GM12878 (cell line): ENCODE data around the gene ANO7. TPM values are rescaled to one million over a fixed set of nuclear protein-coding genes. Genes with fewer than 3 reads are reported as not detected.

Source experiments
- ATAC-seq: fragments of 200-7000 bp; cut with Tn5 transposase; 3 replicates; pipeline ENCODE4 v1.9.1; 2020; ENCODE audit warnings: mild to moderate bottlenecking, moderate library complexity
- BruUV-seq: library from RNA; stranded (reverse); fragments of 400-500 nt; replicated peaks from 2 replicates; lab custom pipeline; 2021; lab: Mats Ljungman, UMichigan
- CTCF ChIA-PET: fragments of 300-600 bp; sonication (Branson Sonifier 250); formaldehyde crosslinking; extraction: SDS; loops from one replicate; lab custom pipeline; 2021; ENCODE audit warnings: inconsistent platforms; lab: Yijun Ruan, JAX
- POLR2A ChIA-PET: fragments of 350-600 bp; formaldehyde crosslinking; extraction: SDS; loops from one replicate; lab custom pipeline; 2021; ENCODE audit warnings: inconsistent platforms; lab: Charles Lee
- RAD21 ChIA-PET: fragments of 300-600 bp; sonication (Branson Sonifier 250); formaldehyde crosslinking; loops from one replicate; lab custom pipeline; 2023; ENCODE audit warnings: antibody characterized with exemption; ENCODE audit not compliant: unreplicated experiment; lab: Charles Lee
- SMC1A ChIA-PET: fragments of 300-600 bp; sonication (Branson Sonifier 250); formaldehyde crosslinking; loops from one replicate; lab custom pipeline; 2023; ENCODE audit not compliant: unreplicated experiment, uncharacterized antibody; lab: Charles Lee
- DNase-seq: peaks from one replicate; pipeline ENCODE4 v3.0.0-alpha.2; 2011; ENCODE audit warnings: low read depth, low spot score
- FAIRE-seq: peaks from 3 replicates; lab custom pipeline; 2011; peaks lifted over from hg19 to GRCh38; lab: Jason Lieb, UNC
- H2AFZ ChIP-seq: 2 replicates; pipeline ENCODE4 v1.6.0; 2011; ENCODE audit warnings: low read depth, low read length, control low read depth; ENCODE audit not compliant: control insufficient read depth
- H3K27ac ChIP-seq: 2 replicates; pipeline ENCODE4 v1.5.1; 2011; ENCODE audit warnings: control low read depth; ENCODE audit not compliant: control insufficient read depth, insufficient read depth
- H3K27me3 ChIP-seq, 2 experiments: replicated peaks in 1 of 2; 2 replicates each; pipeline versions ENCODE4 v1.6.0 to v1.6.1; 2011; ENCODE audit warnings: low read length in 1 of 2; ENCODE audit not compliant: control insufficient read depth in 2 of 2, insufficient read depth in 2 of 2
- H3K36me3 ChIP-seq, 2 experiments: 2 replicates each; pipeline ENCODE4 v1.5.1; 2011; ENCODE audit warnings: low read length in 1 of 2; ENCODE audit not compliant: control insufficient read depth in 2 of 2, insufficient read depth in 2 of 2
- H3K4me1 ChIP-seq: 2 replicates; pipeline ENCODE4 v1.6.1; 2011; ENCODE audit warnings: mild to moderate bottlenecking, low read length, moderate library complexity, mixed read lengths; ENCODE audit not compliant: control insufficient read depth, insufficient read depth
- H3K4me2 ChIP-seq: 2 replicates; pipeline ENCODE4 v1.6.0; 2011; ENCODE audit warnings: control low read depth; ENCODE audit not compliant: control insufficient read depth, insufficient read depth
- H3K4me3 ChIP-seq: fragments of 200-600 bp; sonication (generic); 2 replicates; pipeline ENCODE4 v1.5.1; 2016
- H3K79me2 ChIP-seq: 2 replicates; pipeline ENCODE4 v1.6.0; 2011; ENCODE audit warnings: low read length; ENCODE audit not compliant: control insufficient read depth, insufficient read depth
- H3K9ac ChIP-seq: 2 replicates; pipeline ENCODE4 v1.8.0; 2011; ENCODE audit warnings: low read length, control low read depth, mixed read lengths; ENCODE audit not compliant: control insufficient read depth, insufficient read depth
- H3K9me3 ChIP-seq: replicated peaks from 3 replicates; pipeline ENCODE4 v1.5.1; 2011; ENCODE audit warnings: mild to moderate bottlenecking, low read length; ENCODE audit not compliant: control insufficient read depth, insufficient read depth
- H4K20me1 ChIP-seq: 2 replicates; pipeline ENCODE4 v1.6.0; 2011; ENCODE audit not compliant: control insufficient read depth, insufficient read depth
- CBFB ChIP-seq: IDR thresholded peaks from 2 replicates; pipeline ENCODE4 v1.6.1; 2016; ENCODE audit warnings: antibody characterized with exemption, low read depth
- GATAD2B ChIP-seq: fragments of 450-650 bp; conservative IDR thresholded peaks from 2 replicates; pipeline ENCODE4 v1.6.1; 2017; ENCODE audit warnings: low read depth, mild to moderate bottlenecking, moderate library complexity
- HSF1 ChIP-seq: fragments of 150-350 bp; IDR thresholded peaks from 2 replicates; pipeline ENCODE4 v1.6.1; 2014; ENCODE audit warnings: mild to moderate bottlenecking, low read depth, low read length
- MAX ChIP-seq: IDR thresholded peaks from 2 replicates; pipeline ENCODE4 v1.6.1; 2012; ENCODE audit warnings: low read depth, low read length, improper control_type of control experiment
- SIN3A ChIP-seq: IDR thresholded peaks from 2 replicates; pipeline ENCODE4 v1.6.1; 2012; ENCODE audit warnings: low read depth, low read length, improper control_type of control experiment
- TCF12 ChIP-seq: IDR thresholded peaks from 2 replicates; pipeline ENCODE4 v1.6.1; 2011; ENCODE audit warnings: low read depth, mild to moderate bottlenecking, low read length
- WGBS: methylation state at CpG from one replicate; pipeline ENCODE4 v1.1.6; 2016; ENCODE audit warnings: low lambda C conversion rate; ENCODE audit not compliant: insufficient replicate concordance, insufficient coverage; ENCODE audit errors: missing lambda C conversion rate; 5-methylcytosine and 5-hydroxymethylcytosine counted together
- in situ Hi-C: fragments of 300-500 bp; cut with MboI; formaldehyde crosslinking; loops from 9 replicates; pipeline ENCODE4 v1.14.3; 2018; ENCODE audit warnings: mixed read lengths
- intact Hi-C: fragments of 100-400 bp; cut with micrococcal nuclease; formaldehyde crosslinking; loops from one replicate; pipeline ENCODE4 v1.14.2; 2022; ENCODE audit not compliant: unreplicated experiment
- polyA plus RNA-seq, 11 experiments: library from polyadenylated mRNA; depleted of rRNA in 4 of 11; unstranded in 6 of 11; stranded (reverse) in 5 of 11; fragments of >200 nt; fragmentation: Nextera tagmentation in 4 of 11; fragmentation: Illumina TruSeq in 1 of 11; extraction: Ambion mirVana in 4 of 11; extraction: Trizol in 1 of 11; gene quantifications; 1 replicate in 1 of 11; 2 replicates in 10 of 11; pipeline versions ENCODE4 v1.2.1 to v1.2.3, GENCODE V29; 2011 to 2016; ENCODE audit warnings: inconsistent platforms in 2 of 11, missing spikeins in 2 of 11, low read depth in 1 of 11
- total RNA-seq, 4 experiments: library from RNA; depleted of rRNA in 3 of 4; stranded (reverse); fragments of >200 nt in 3 of 4; fragmentation: Illumina TruSeq in 1 of 4; extraction: Trizol in 1 of 4; gene quantifications; 2 replicates each; pipeline versions ENCODE4 v1.2.1 to v1.2.3, GENCODE V29; 2013 to 2021
- TF ChIP-seq, protein P1 (sequence below): fragments of 150-350 bp; IDR thresholded peaks from 2 replicates; pipeline ENCODE4 v1.6.1; 2016; ENCODE audit warnings: low read depth, low read length

ANO7 gene
- total and polyA plus RNA-seq, 10 of the 15 experiments (the other 5 are each of a cell fraction or from before 2014, with no cell fraction given), result 0.08 to 1.4 (median 0.44) TPM

DNA sequence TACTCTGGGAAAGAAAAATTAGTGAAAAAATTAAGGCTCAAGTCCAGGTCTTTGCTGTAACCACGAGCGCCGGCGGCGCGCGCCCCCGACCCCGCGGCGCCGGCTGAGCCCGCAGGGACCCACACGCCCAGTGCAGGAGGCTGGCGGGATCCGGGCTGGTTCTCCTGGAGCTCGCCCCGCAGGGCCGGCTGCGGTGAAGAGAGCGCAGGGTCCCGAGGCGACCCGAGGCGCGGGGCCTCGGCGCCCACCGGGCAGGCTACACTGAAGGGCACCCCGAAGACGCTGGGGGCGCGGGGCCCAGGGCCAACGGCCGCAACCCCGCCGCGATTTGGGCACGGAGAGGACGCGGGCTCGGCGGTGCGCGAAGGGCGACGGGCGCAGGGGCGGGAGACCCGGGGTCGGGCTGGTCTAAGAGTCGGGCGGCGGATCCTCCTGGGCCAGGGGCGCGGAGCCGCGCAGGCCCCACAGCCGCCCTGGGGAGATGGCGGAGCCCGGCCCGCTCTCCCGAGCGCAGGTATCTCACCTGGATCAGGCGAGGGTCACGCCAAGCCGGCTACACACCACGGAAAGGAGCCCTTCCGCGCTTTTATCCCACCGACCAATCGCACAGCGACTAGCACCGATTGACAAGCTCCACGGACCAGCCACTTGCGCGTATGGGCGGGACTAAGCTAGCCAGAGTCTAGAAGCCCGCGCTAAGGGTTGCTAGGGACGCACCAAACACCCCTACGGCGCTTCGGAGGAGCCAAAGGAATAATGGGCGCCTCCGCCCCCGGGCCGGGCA, 39.4 kb upstream of the ANO7 start, which contains the start of gene PASK (continued):
- TF ChIP-seq, protein P1, sequence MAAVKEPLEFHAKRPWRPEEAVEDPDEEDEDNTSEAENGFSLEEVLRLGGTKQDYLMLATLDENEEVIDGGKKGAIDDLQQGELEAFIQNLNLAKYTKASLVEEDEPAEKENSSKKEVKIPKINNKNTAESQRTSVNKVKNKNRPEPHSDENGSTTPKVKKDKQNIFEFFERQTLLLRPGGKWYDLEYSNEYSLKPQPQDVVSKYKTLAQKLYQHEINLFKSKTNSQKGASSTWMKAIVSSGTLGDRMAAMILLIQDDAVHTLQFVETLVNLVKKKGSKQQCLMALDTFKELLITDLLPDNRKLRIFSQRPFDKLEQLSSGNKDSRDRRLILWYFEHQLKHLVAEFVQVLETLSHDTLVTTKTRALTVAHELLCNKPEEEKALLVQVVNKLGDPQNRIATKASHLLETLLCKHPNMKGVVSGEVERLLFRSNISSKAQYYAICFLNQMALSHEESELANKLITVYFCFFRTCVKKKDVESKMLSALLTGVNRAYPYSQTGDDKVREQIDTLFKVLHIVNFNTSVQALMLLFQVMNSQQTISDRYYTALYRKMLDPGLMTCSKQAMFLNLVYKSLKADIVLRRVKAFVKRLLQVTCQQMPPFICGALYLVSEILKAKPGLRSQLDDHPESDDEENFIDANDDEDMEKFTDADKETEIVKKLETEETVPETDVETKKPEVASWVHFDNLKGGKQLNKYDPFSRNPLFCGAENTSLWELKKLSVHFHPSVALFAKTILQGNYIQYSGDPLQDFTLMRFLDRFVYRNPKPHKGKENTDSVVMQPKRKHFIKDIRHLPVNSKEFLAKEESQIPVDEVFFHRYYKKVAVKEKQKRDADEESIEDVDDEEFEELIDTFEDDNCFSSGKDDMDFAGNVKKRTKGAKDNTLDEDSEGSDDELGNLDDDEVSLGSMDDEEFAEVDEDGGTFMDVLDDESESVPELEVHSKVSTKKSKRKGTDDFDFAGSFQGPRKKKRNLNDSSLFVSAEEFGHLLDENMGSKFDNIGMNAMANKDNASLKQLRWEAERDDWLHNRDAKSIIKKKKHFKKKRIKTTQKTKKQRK, result no peak
- TF ChIP-seq, all 136 proteins: peak for 29

GRCh38 chr2:241149675-241149924, 38.9 kb upstream of the ANO7 start:
- SMC1A ChIA-PET, result interaction anchor here (0.7 to 6.2 kb wide), 10 partner anchors 28 to 563 kb away, joined by 3 to 49 read pairs (median 4); partner anchors contain the start of genes CAPN10 and MTERF4
- Histone ChIP-seq H3K79me2 (peaks cover 46% of the 10 kb centered on the region), H3K4me2 (peak overlapping the region; percentile 93), H3K4me3 (peak overlapping the region; percentile 74), H3K27me3 (no peaks in the 10 kb centered on the region), H3K27ac (0 out of 2 replicates have a peak overlapping the region, but pooled peaks have one; percentile 35), H3K4me1 (peaks cover 23% of the 10 kb centered on the region), H3K9ac (peak overlapping the region; percentile 84; the same call in 1 of the 2 replicates), H4K20me1 (no peaks in the 10 kb centered on the region), H3K36me3 (peaks cover 4% of the 10 kb centered on the region in 2 experiments; a peak in 2 of 4 replicates), H2AFZ (peak overlapping the region; percentile 98), H3K9me3 (no peaks in the 10 kb centered on the region)
- CTCF ChIA-PET, result interaction anchor here (0.7 to 4.1 kb wide), 10 partner anchors 15 to 128 kb away, joined by 3 to 36 read pairs (median 4); partner anchors contain the start of gene MTERF4
- WGBS, result under 1% methylated on average over 22 of the region's 23 CpGs
- RAD21 ChIA-PET, result interaction anchor here (0.7 to 3.7 kb wide), 14 partner anchors 20 to 217 kb away, joined by 3 to 62 read pairs (median 6); partner anchors contain the start of genes HDLBP and MTERF4
- FAIRE-seq (no peak), DNase-seq (no peak), ATAC-seq (peak; percentile 16; the same call in 2 of the 3 replicates)
- intact Hi-C loops (loop anchor here (2.0 to 10.0 kb wide), 3 partner anchors 23 to 65 kb away; partner anchors contain the start of gene MTERF4), in situ Hi-C loops (no loop called here)
- POLR2A ChIA-PET, result interaction anchor here (0.7 to 3.4 kb wide), 16 partner anchors 14 to 588 kb away, joined by 3 to 16 read pairs (median 5); partner anchors contain the start of gene MTERF4
- no TSS peak for BruUV-seq
- TF ChIP-seq TCF12 (0 out of 2 replicates have a peak, but pooled peaks have one; percentile 5), CBFB (peak; percentile 54; the same call in 1 of the 2 replicates), HSF1 (no peak), SIN3A (0 out of 2 replicates have a peak, but pooled peaks have one; percentile 1), MAX (peak; percentile 7; the same call in 1 of the 2 replicates), GATAD2B (no peak)
